ENCODE results near the gene MYO1H.

Gene MYO1H

GRCh38 chr12:109493938-109494337 lies 146.2 kb downstream of the MYO1H start:
- TF ChIP-seq EZH2 (IDR thresholded peaks at IDR 0.05; ENCODE audit: borderline replicate concordance, low read length): no peak
- TF ChIP-seq, protein P1, sequence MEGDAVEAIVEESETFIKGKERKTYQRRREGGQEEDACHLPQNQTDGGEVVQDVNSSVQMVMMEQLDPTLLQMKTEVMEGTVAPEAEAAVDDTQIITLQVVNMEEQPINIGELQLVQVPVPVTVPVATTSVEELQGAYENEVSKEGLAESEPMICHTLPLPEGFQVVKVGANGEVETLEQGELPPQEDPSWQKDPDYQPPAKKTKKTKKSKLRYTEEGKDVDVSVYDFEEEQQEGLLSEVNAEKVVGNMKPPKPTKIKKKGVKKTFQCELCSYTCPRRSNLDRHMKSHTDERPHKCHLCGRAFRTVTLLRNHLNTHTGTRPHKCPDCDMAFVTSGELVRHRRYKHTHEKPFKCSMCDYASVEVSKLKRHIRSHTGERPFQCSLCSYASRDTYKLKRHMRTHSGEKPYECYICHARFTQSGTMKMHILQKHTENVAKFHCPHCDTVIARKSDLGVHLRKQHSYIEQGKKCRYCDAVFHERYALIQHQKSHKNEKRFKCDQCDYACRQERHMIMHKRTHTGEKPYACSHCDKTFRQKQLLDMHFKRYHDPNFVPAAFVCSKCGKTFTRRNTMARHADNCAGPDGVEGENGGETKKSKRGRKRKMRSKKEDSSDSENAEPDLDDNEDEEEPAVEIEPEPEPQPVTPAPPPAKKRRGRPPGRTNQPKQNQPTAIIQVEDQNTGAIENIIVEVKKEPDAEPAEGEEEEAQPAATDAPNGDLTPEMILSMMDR (IDR thresholded peaks at IDR 0.05; ENCODE audit: low read length): no peak
- no peak overlapping the region for H3K4me3 ChIP-seq (ENCODE audit: low read depth, low read length, poor library complexity, severe bottlenecking)
- no peaks in the 10 kb centered on the region for H3K9me2 ChIP-seq (ENCODE audit: low read depth, low read length)
- no peak overlapping the region for H3K4me2 ChIP-seq (ENCODE audit: low read length)
- no peaks in the 10 kb centered on the region for H3K9me3 ChIP-seq (ENCODE audit: low read length)
- H3K27me3 ChIP-seq (ENCODE audit: insufficient read depth, low read length): no peaks in the 10 kb centered on the region
- H3K36me3 ChIP-seq (ENCODE audit: insufficient read depth, low read length): peaks cover 20% of the 10 kb centered on the region
- no peaks in the 10 kb centered on the region for H4K20me1 ChIP-seq (ENCODE audit: insufficient read depth, low read length)
- no peaks in the 10 kb centered on the region for H3F3A ChIP-seq (ENCODE audit: insufficient read depth, low read length)
- no peak overlapping the region for H3K27ac ChIP-seq (ENCODE audit: low read depth, low read length, poor library complexity, severe bottlenecking)
- H3K4me1 ChIP-seq (ENCODE audit: insufficient read depth, low read length, severe bottlenecking): no peaks in the 10 kb centered on the region
- no peak overlapping the region for H2AFZ ChIP-seq (ENCODE audit: low read length)
- no peak overlapping the region for H3K9ac ChIP-seq (ENCODE audit: low read length)
- no peaks in the 10 kb centered on the region for H3K79me2 ChIP-seq (ENCODE audit: insufficient read depth, low read length)

DNA sequence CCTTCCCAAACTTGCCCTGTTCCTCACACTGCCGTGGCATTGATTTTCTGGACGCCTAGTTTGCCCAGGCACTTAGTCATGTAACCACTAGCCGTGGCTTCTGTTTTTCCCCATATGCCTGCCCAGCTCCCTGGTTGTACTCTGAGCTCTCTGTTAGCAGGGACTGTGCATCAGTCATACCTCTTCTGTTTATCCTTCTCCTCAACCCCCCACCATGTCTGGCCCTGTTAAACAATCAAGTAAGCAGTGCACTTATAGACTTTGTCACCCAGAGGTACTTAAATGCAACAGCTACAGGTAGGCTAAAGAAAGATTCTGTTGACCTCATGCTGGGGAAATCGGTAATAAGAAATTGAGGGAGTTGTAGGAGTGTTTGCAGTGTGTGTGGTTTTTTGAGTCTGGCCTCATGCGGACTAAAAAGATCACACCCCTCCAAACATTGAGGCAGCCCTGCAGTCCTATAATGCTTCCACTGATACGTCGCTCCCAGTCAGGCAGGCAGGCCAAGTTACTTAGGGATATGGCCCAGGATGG lies 146.7 kb downstream of the MYO1H start:
- Histone ChIP-seq H4K20me1 (ENCODE audit: insufficient read depth, low read length) (no peaks in the 10 kb centered on the region), H3K79me2 (ENCODE audit: insufficient read depth, low read length) (no peaks in the 10 kb centered on the region), H3K9me2 (ENCODE audit: low read depth, low read length) (no peaks in the 10 kb centered on the region), H3K9me3 (ENCODE audit: low read length) (no peaks in the 10 kb centered on the region), H3K36me3 (ENCODE audit: insufficient read depth, low read length) (peaks cover 16% of the 10 kb centered on the region), H3K9ac (ENCODE audit: low read length) (no peak overlapping the region), H3F3A (ENCODE audit: insufficient read depth, low read length) (no peaks in the 10 kb centered on the region), H3K4me1 (ENCODE audit: insufficient read depth, low read length, severe bottlenecking) (no peaks in the 10 kb centered on the region), H3K27ac (ENCODE audit: low read depth, low read length, poor library complexity, severe bottlenecking) (no peak overlapping the region), H2AFZ (ENCODE audit: low read length) (no peak overlapping the region), H3K4me3 (ENCODE audit: low read depth, low read length, poor library complexity, severe bottlenecking) (no peak overlapping the region), H3K27me3 (ENCODE audit: insufficient read depth, low read length) (no peaks in the 10 kb centered on the region), H3K4me2 (ENCODE audit: low read length) (no peak overlapping the region)
- no peak for TF ChIP-seq EZH2 (IDR thresholded peaks at IDR 0.05; ENCODE audit: borderline replicate concordance, low read length)

DNA sequence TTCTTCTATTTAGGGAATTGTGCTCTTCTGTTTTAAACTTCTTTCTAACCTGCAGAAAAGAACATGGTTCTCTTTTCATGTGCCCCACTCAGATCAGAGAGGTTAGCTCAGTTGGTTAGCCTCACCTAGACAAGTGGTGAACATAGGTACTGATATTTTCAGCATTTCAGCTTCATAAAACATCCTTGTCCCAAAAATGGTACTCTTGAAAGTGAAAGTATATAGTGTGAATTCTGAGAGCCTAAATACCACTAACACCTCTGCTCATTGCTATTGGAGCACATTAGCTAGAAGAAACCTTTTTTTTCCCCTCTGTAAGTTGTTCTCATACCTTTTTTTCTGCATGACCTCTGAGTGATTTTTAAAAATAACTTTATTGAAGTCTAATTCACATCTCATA lies 147.3 kb downstream of the MYO1H start:
- no peaks in the 10 kb centered on the region for H3F3A ChIP-seq (ENCODE audit: insufficient read depth, low read length)
- H4K20me1 ChIP-seq (ENCODE audit: insufficient read depth, low read length): no peaks in the 10 kb centered on the region
- H3K79me2 ChIP-seq (ENCODE audit: insufficient read depth, low read length): no peaks in the 10 kb centered on the region
- H3K9me2 ChIP-seq (ENCODE audit: low read depth, low read length): no peaks in the 10 kb centered on the region
- no peaks in the 10 kb centered on the region for H3K4me1 ChIP-seq (ENCODE audit: insufficient read depth, low read length, severe bottlenecking)
- H2AFZ ChIP-seq (ENCODE audit: low read length): no peak overlapping the region
- H3K27ac ChIP-seq (ENCODE audit: low read depth, low read length, poor library complexity, severe bottlenecking): no peak overlapping the region
- H3K36me3 ChIP-seq (ENCODE audit: insufficient read depth, low read length): peaks cover 12% of the 10 kb centered on the region
- no peak overlapping the region for H3K4me2 ChIP-seq (ENCODE audit: low read length)
- no peaks in the 10 kb centered on the region for H3K9me3 ChIP-seq (ENCODE audit: low read length)
- H3K4me3 ChIP-seq (ENCODE audit: low read depth, low read length, poor library complexity, severe bottlenecking): no peak overlapping the region
- TF ChIP-seq EZH2 (IDR thresholded peaks at IDR 0.05; ENCODE audit: borderline replicate concordance, low read length): no peak
- TF ChIP-seq, protein P1 (IDR thresholded peaks at IDR 0.05; ENCODE audit: low read length): no peak
- H3K27me3 ChIP-seq (ENCODE audit: insufficient read depth, low read length): no peaks in the 10 kb centered on the region
- no peak overlapping the region for H3K9ac ChIP-seq (ENCODE audit: low read length)

GRCh38 chr12:109496306-109496705 lies 148.6 kb downstream of the MYO1H start:
- H3K4me1 ChIP-seq (ENCODE audit: insufficient read depth, low read length, severe bottlenecking): no peaks in the 10 kb centered on the region
- TF ChIP-seq, protein P1 (IDR thresholded peaks at IDR 0.05; ENCODE audit: low read length): no peak
- no peak for TF ChIP-seq EZH2 (IDR thresholded peaks at IDR 0.05; ENCODE audit: borderline replicate concordance, low read length)
- no peaks in the 10 kb centered on the region for H3F3A ChIP-seq (ENCODE audit: insufficient read depth, low read length)
- H3K9me3 ChIP-seq (ENCODE audit: low read length): no peaks in the 10 kb centered on the region
- peaks cover 12% of the 10 kb centered on the region for H3K36me3 ChIP-seq (ENCODE audit: insufficient read depth, low read length)
- no peaks in the 10 kb centered on the region for H3K9me2 ChIP-seq (ENCODE audit: low read depth, low read length)
- no peak overlapping the region for H3K4me2 ChIP-seq (ENCODE audit: low read length)
- H3K4me3 ChIP-seq (ENCODE audit: low read depth, low read length, poor library complexity, severe bottlenecking): no peak overlapping the region
- H2AFZ ChIP-seq (ENCODE audit: low read length): no peak overlapping the region
- H3K27ac ChIP-seq (ENCODE audit: low read depth, low read length, poor library complexity, severe bottlenecking): no peak overlapping the region
- no peaks in the 10 kb centered on the region for H3K79me2 ChIP-seq (ENCODE audit: insufficient read depth, low read length)
- no peak overlapping the region for H3K9ac ChIP-seq (ENCODE audit: low read length)
- H4K20me1 ChIP-seq (ENCODE audit: insufficient read depth, low read length): no peaks in the 10 kb centered on the region
- no peaks in the 10 kb centered on the region for H3K27me3 ChIP-seq (ENCODE audit: insufficient read depth, low read length)
